Stimulated activated CD4-positive, alpha-beta T cell treated with anti-CD3 and anti-CD28 coated beads, Interleukin-1b, Interleukin-23, amount 100 ng/mL, for 1 hour (primary cell): Measurements from ENCODE around the gene MKRN2.

ENCODE experiments used
- DNase-seq, 2 donors: peaks; one replicate each; pipeline ENCODE4 v3.0.0-alpha.2; 2020; ENCODE audit warnings: low read depth in 2 of 2

Gene MKRN2

GRCh38 chr3:12556314-12556689 lies 585 bp upstream of the MKRN2 start:
- no peak for DNase-seq

- DNase-seq = no peak
These were observed 700 bp downstream of the MKRN2 start for GRCh38 chr3:12557473-12558100.

- DNase-seq = no peak
These were observed 1.8 kb downstream of the MKRN2 start for GRCh38 chr3:12558706-12559105.

GRCh38 chr3:12559520-12559919 lies 2.6 kb downstream of the MKRN2 start:
- no peak for DNase-seq

- no peak for DNase-seq
These were observed 3.8 kb downstream of the MKRN2 start for GRCh38 chr3:12560505-12561190.

GRCh38 chr3:12561397-12561796 lies 4.5 kb downstream of the MKRN2 start:
- DNase-seq = no peak

- no peak for DNase-seq
These were observed 5.6 kb downstream of the MKRN2 start for GRCh38 chr3:12562451-12562850.

- DNase-seq = no peak
These were observed 10.1 kb downstream of the MKRN2 start for GRCh38 chr3:12566976-12567375.

- DNase-seq = no peak
These were observed 11.9 kb downstream of the MKRN2 start for GRCh38 chr3:12568747-12569146.

- no peak for DNase-seq
These were observed 12.9 kb downstream of the MKRN2 start for GRCh38 chr3:12569836-12570235.

GRCh38 chr3:12571986-12572385 lies 15.1 kb downstream of the MKRN2 start:
- DNase-seq = no peak

GRCh38 chr3:12574131-12574530 lies 17.2 kb downstream of the MKRN2 start:
- DNase-seq = no peak

GRCh38 chr3:12574661-12575060 lies 17.8 kb downstream of the MKRN2 start:
- DNase-seq = no peak

GRCh38 chr3:12577379-12577778 lies 20.5 kb downstream of the MKRN2 start:
- no peak for DNase-seq

GRCh38 chr3:12578742-12579141 lies 21.9 kb downstream of the MKRN2 start:
- DNase-seq = no peak

GRCh38 chr3:12579456-12579855 lies 22.6 kb downstream of the MKRN2 start:
- DNase-seq = no peak

GRCh38 chr3:12579905-12580304 lies 23.0 kb downstream of the MKRN2 start:
- no peak for DNase-seq

- DNase-seq = no peak
These were observed 25.8 kb downstream of the MKRN2 start for GRCh38 chr3:12582730-12583129.

GRCh38 chr3:12583280-12583679 lies 26.4 kb downstream of the MKRN2 start:
- DNase-seq = no peak

- DNase-seq = no peak
These were observed 27.2 kb downstream of the MKRN2 start for GRCh38 chr3:12584083-12584482.

- no peak for DNase-seq
These were observed 28.3 kb downstream of the MKRN2 start for GRCh38 chr3:12585181-12585580.

- DNase-seq = no peak
These were observed 29.1 kb downstream of the MKRN2 start for GRCh38 chr3:12585970-12586369.

- no peak for DNase-seq
These were observed 29.5 kb downstream of the MKRN2 start for GRCh38 chr3:12586403-12586802.
